ENCODE data around the gene VPS52. TPM values are rescaled to one million over a fixed set of nuclear protein-coding genes. Genes with fewer than 3 reads are reported as not detected.

VPS52 gene
- total and polyA plus RNA-seq, 9 of the 15 experiments (the other 6 are each of a cell fraction or from before 2014, with no cell fraction given), result 24.4 to 103 (median 40.2) TPM

DNA sequence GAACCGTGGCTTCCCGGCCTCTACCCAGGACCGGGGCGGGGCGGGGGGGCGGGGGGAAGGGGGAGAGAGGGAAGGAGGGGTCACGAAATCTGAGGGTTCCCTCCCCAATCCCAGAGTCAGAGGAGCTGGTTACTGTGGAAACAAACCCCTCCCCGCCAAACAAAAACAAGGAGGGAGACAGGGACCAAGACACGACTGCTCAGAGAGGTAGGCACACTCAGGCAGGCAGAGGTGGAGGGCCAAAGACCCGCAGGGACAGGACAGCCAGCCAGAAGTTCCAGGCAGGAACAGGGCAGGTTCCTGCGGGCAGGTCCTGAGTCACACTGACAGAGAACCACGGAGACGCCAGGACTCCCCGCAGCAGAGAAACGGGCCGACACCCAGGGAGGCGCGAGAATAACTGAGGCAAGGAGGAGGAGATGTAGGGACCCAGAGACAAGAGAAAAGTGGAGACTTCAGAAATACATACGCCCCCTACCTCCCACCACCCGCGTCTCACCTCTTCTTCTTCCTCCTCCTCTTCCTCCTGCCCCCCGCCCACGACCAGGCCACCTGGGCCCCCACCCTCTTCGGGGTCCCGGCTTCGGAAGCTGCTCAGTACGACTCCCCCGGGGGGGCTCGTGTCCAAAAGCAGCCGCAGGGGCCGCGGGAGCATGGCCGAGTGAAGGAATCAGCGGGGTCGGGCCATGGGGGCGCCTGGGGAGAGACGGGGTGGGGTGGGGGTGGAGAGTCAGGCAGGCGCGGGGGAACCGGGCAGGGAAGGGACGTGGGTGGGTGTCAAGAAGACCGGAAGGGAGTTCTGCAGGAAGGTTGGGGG is 26.5 kb upstream of the VPS52 start (continued):
- TF ChIP-seq CREB3L1 (IDR thresholded peaks at IDR 0.05; ENCODE audit: borderline replicate concordance, low read depth) (no peak), EGR1 (conservative IDR thresholded peaks at IDR 0.05) (peak; percentile 83), SMARCE1 (IDR thresholded peaks at IDR 0.05) (no peak; the same call in 1 of the 2 replicates), HDAC2 (IDR thresholded peaks at IDR 0.05) (peak; percentile 73), PHF8 (IDR thresholded peaks at IDR 0.05; ENCODE audit: borderline replicate concordance, low read length) (peak; percentile 24; the same call in 1 of the 2 replicates), ZNF609 (CRISPR knock-in tag; IDR thresholded peaks at IDR 0.05; ENCODE audit: borderline replicate concordance) (peak; percentile 46; the same call in 1 of the 2 replicates), ATF7 (IDR thresholded peaks at IDR 0.05) (0 out of 2 replicates have a peak, but pooled peaks have one; percentile 17), ATF4 (CRISPR knock-in tag; IDR thresholded peaks at IDR 0.05) (no peak), ZC3H4 (CRISPR knock-in tag; IDR thresholded peaks at IDR 0.05; ENCODE audit: borderline replicate concordance) (0 out of 2 replicates have a peak, but pooled peaks have one; percentile 25), SIRT6 (IDR thresholded peaks at IDR 0.05; ENCODE audit: low read depth, low read length) (no peak), ZFP30 (CRISPR knock-in tag; IDR thresholded peaks at IDR 0.05; ENCODE audit: borderline replicate concordance) (no peak)
- TF ChIP-seq, protein P1, sequence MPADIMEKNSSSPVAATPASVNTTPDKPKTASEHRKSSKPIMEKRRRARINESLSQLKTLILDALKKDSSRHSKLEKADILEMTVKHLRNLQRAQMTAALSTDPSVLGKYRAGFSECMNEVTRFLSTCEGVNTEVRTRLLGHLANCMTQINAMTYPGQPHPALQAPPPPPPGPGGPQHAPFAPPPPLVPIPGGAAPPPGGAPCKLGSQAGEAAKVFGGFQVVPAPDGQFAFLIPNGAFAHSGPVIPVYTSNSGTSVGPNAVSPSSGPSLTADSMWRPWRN (IDR thresholded peaks at IDR 0.05; ENCODE audit: low read depth), result no peak
